HEK293T (cell line): ENCODE data around the gene C1S.

Experiments
- CTCF ChIA-PET: fragments of 350-600 bp; formaldehyde crosslinking; extraction: SDS; loops from one replicate; lab custom pipeline; 2021; ENCODE audit warnings: antibody characterized with exemption, inconsistent platforms; lab: Yijun Ruan, JAX
- POLR2A ChIA-PET: fragments of 350-600 bp; formaldehyde crosslinking; extraction: SDS; loops from one replicate; lab custom pipeline; 2020; ENCODE audit warnings: antibody characterized with exemption, inconsistent platforms; lab: Yijun Ruan, JAX
- DNase-seq: peaks from one replicate; pipeline ENCODE4 v3.0.0; 2012; ENCODE audit warnings: mixed read lengths; ENCODE audit errors: extremely low spot score
- ARNT ChIP-seq: fragments of 450-650 bp; IDR thresholded peaks from 2 replicates; pipeline ENCODE4 v1.6.1; 2017; ENCODE audit warnings: mild to moderate bottlenecking
- BHLHE40 ChIP-seq: fragments of 450-650 bp; IDR thresholded peaks from 2 replicates; pipeline ENCODE4 v1.6.1; 2016; ENCODE audit warnings: mild to moderate bottlenecking, moderate library complexity, borderline replicate concordance
- CTBP1 ChIP-seq: fragments of 450-650 bp; IDR thresholded peaks from 2 replicates; pipeline ENCODE4 v1.6.1; 2016; ENCODE audit warnings: borderline replicate concordance
- ELF4 ChIP-seq: fragments of 450-650 bp; IDR thresholded peaks from 2 replicates; pipeline ENCODE4 v1.6.1; 2017; ENCODE audit warnings: antibody characterized with exemption
- FOXA1 ChIP-seq: fragments of 450-650 bp; IDR thresholded peaks from 2 replicates; pipeline ENCODE4 v1.6.1; 2016; ENCODE audit warnings: mild to moderate bottlenecking
- FOXK2 ChIP-seq: fragments of 450-650 bp; IDR thresholded peaks from 2 replicates; pipeline ENCODE4 v1.6.1; 2016; ENCODE audit warnings: mild to moderate bottlenecking
- FOXM1 ChIP-seq: fragments of 450-650 bp; IDR thresholded peaks from 2 replicates; pipeline ENCODE4 v1.6.1; 2017; ENCODE audit warnings: mild to moderate bottlenecking, borderline replicate concordance
- HDGF ChIP-seq: fragments of 450-650 bp; IDR thresholded peaks from 2 replicates; pipeline ENCODE4 v1.6.1; 2017; ENCODE audit warnings: antibody characterized with exemption, borderline replicate concordance
- L3MBTL2 ChIP-seq: fragments of 450-650 bp; conservative IDR thresholded peaks from 2 replicates; pipeline ENCODE4 v1.6.1; 2016; ENCODE audit warnings: mild to moderate bottlenecking
- LEF1 ChIP-seq: fragments of 450-650 bp; IDR thresholded peaks from 2 replicates; pipeline ENCODE4 v1.6.1; 2017; ENCODE audit warnings: mild to moderate bottlenecking, borderline replicate concordance
- NFRKB ChIP-seq: fragments of 450-650 bp; IDR thresholded peaks from 2 replicates; pipeline ENCODE4 v1.6.1; 2016; ENCODE audit warnings: mild to moderate bottlenecking, moderate library complexity
- PKNOX1 ChIP-seq: fragments of 450-650 bp; IDR thresholded peaks from 2 replicates; pipeline ENCODE4 v1.6.1; 2016
- SP1 ChIP-seq: fragments of 450-650 bp; IDR thresholded peaks from 2 replicates; pipeline ENCODE4 v1.6.1; 2017
- SUZ12 ChIP-seq: fragments of 450-650 bp; IDR thresholded peaks from 2 replicates; pipeline ENCODE4 v1.6.1; 2016; ENCODE audit warnings: mild to moderate bottlenecking
- TARDBP ChIP-seq: fragments of 450-650 bp; IDR thresholded peaks from 2 replicates; pipeline ENCODE4 v1.6.1; 2016
- ZNF384 ChIP-seq: fragments of 450-650 bp; IDR thresholded peaks from 2 replicates; pipeline ENCODE4 v1.6.1; 2016

The C1S gene

DNA sequence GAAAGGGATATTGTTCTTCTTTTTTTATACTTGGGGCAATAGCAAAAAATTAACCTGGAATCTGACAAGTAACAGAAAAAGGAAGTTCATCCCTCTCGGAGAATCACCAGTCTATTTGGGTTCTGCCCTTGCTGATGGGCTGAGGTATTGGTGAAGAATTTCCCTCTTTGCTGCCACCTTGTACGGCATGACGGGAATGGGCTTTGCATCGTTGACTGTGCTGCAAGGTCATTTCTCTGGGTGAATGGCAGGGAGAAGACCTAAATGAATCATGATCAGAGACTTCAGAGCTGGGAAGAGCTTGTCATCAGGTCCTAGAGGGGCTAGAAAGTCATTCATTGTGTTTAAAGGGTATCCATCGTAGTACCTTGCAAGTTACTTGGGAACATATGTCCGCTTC, 12.0 kb downstream of the C1S start:
- ChIA-PET POLR2A (no interaction called here), CTCF (no interaction called here)
- no peak for DNase-seq
- TF ChIP-seq ZNF384: no peak

GRCh38 chr12:7073946-7074345, 13.4 kb downstream of the C1S start:
- DNase-seq: no peak
- CTCF ChIA-PET: no interaction called here
- POLR2A ChIA-PET: no interaction called here
- TF ChIP-seq NFRKB: no peak
- no peak for TF ChIP-seq FOXM1
- no peak for TF ChIP-seq HDGF
- TF ChIP-seq CTBP1: no peak
- no peak for TF ChIP-seq LEF1
- no peak for TF ChIP-seq L3MBTL2

- CTCF ChIA-PET: no interaction called here
- POLR2A ChIA-PET: no interaction called here
- DNase-seq: no peak
- no peak for TF ChIP-seq ARNT
- no peak for TF ChIP-seq ELF4
- TF ChIP-seq BHLHE40: no peak
- no peak for TF ChIP-seq TARDBP
- no peak for TF ChIP-seq NFRKB
- no peak for TF ChIP-seq PKNOX1
- no peak for TF ChIP-seq SP1
- no peak for TF ChIP-seq LEF1
- no peak for TF ChIP-seq FOXA1
- TF ChIP-seq HDGF: no peak
Measured at GRCh38 chr12:7075518-7075917, 15.0 kb downstream of the C1S start.

GRCh38 chr12:7075939-7076338, 15.4 kb downstream of the C1S start:
- CTCF ChIA-PET: no interaction called here
- no peak for TF ChIP-seq ARNT
- no peak for TF ChIP-seq TARDBP
- no peak for TF ChIP-seq LEF1
- TF ChIP-seq BHLHE40: no peak
- TF ChIP-seq L3MBTL2: no peak
- TF ChIP-seq ELF4: no peak
- TF ChIP-seq FOXK2: no peak
- no peak for TF ChIP-seq NFRKB
- no peak for TF ChIP-seq PKNOX1
- no peak for TF ChIP-seq HDGF
- TF ChIP-seq ZNF384: no peak
- no peak for TF ChIP-seq CTBP1
- TF ChIP-seq SP1: no peak
- no peak for TF ChIP-seq FOXA1
- no peak for TF ChIP-seq FOXM1
- no peak for TF ChIP-seq SUZ12
- no peak for DNase-seq
- POLR2A ChIA-PET: interaction anchor here (1.0 to 1.8 kb wide), 2 partner anchors 131 to 132 kb away, joined by 3 to 5 read pairs; partner anchors contain the start of genes C12orf57 and RNU7-1

GRCh38 chr12:7076493-7076892, 16.0 kb downstream of the C1S start:
- no peak for DNase-seq
- CTCF ChIA-PET: no interaction called here
- no peak for TF ChIP-seq PKNOX1
- no peak for TF ChIP-seq FOXM1
- no peak for TF ChIP-seq L3MBTL2
- no peak for TF ChIP-seq ZNF384
- no peak for TF ChIP-seq FOXK2
- TF ChIP-seq NFRKB: no peak
- no peak for TF ChIP-seq BHLHE40
- no peak for TF ChIP-seq FOXA1
- TF ChIP-seq ARNT: no peak
- no peak for TF ChIP-seq ELF4
- TF ChIP-seq SUZ12: no peak
- TF ChIP-seq SP1: no peak
- POLR2A ChIA-PET: interaction anchor here (1.0 to 1.8 kb wide), 2 partner anchors 132 to 133 kb away, joined by 3 to 5 read pairs; partner anchors contain the start of genes C12orf57 and RNU7-1

DNA sequence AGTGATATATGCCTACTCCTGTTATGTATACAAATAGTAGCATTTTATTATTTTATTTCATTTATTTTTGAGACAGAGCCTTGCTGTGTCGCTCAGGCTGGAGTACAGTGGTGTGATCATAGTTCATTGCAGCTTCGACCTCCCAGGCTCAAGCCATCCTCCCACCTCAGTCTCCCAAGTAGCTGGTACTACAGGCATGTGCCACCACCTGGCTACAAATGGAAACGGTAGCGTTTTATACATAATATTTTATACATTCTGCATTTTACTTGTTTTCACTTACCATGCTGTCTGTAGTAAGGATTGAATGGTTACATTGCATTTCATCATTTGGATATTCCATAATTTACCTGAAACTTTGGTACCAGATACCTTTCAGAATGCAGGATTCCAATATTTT, 17.6 kb downstream of the C1S start:
- DNase-seq: no peak
- ChIA-PET POLR2A (no interaction called here), CTCF (no interaction called here)
- TF ChIP-seq NFRKB (no peak), CTBP1 (no peak), L3MBTL2 (no peak), ARNT (no peak), TARDBP (no peak), ZNF384 (no peak), SP1 (no peak), HDGF (no peak), FOXA1 (no peak), ELF4 (no peak), SUZ12 (no peak), LEF1 (no peak), PKNOX1 (no peak), FOXK2 (no peak)
